ENCODE measurements around the gene CSF2RB.

DNA sequence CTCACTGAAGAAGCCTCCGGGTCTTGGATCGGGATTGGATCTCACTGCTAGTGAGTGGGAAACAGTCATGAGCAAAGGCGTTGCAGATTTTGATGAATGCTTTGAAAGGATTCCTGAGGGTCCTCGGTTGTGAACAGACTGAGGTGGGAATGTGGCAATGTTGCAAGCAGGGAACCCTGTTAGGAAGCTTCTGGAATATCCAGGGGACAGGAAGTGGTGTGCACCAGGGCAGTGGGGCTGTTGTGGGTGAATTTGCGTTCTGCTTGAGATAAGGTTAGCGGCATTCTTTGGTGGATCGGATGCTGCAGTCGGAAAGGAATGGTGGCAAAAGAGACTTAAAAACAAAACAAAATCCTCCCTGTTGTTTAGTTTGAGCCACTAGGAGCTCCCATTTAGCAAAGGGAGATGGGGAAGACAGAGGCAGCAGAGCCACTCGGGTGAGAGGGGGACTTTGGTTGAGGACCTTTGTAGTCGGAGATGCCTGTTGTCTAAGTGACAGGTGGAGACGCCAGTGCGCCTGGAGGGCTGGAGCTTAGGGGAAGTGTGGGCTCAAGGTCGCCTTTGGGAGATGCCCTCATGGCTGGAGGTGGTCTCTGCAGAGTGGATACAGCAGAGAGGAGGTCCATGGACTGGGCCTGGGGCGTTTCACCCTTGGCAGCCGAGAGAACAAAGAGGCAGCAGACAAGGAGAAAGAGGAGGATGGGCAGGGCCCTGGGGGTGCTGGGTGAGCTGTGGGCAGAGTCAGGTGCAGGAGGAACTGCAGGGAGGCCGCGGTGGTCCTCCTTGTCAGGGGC lies 37.6 kb downstream of the CSF2RB start:
- TF ChIP-seq CTCF (IDR thresholded peaks at IDR 0.05; ENCODE audit: borderline replicate concordance, extremely low read depth, low read length, poor library complexity, severe bottlenecking) (no peak), EZH2 (IDR thresholded peaks at IDR 0.05; ENCODE audit: borderline replicate concordance, low read depth, low read length, severe bottlenecking) (no peak)
